Caco-2 (cell line): ENCODE results near the gene DMRTC1B. TPM values are rescaled to one million over a fixed set of nuclear protein-coding genes. Genes with fewer than 3 reads are reported as not detected.

Source experiments
- total RNA-seq: library from RNA; stranded (reverse); gene quantifications from 2 replicates; pipeline ENCODE4 v1.2.3, GENCODE V29; 2022

Gene DMRTC1B
- total RNA-seq, 1 experiment from 2014 or later: not detected

Other genes with a start within 250 kb of the DMRTC1B start
- 26.2 and 26.6 TPM in 2 replicates for gene HDAC8, start 204.0 kb upstream of the DMRTC1B start, total RNA-seq
- gene PHKA1, start 62.6 kb upstream of the DMRTC1B start, total RNA-seq: 3.8 and 5.1 TPM in 2 replicates
- gene FAM236B, start 5.8 kb downstream of the DMRTC1B start, total RNA-seq: not detected in 2 replicates
- gene FAM236D, start 31.3 kb downstream of the DMRTC1B start, total RNA-seq: not detected in 2 replicates
- not detected in 2 replicates for gene FAM236C, start 135.7 kb downstream of the DMRTC1B start, total RNA-seq
- gene FAM236A, start 161.3 kb downstream of the DMRTC1B start, total RNA-seq: not detected in 2 replicates
- not detected in 2 replicates for gene DMRTC1, start 166.9 kb downstream of the DMRTC1B start, total RNA-seq
- not detected in 2 replicates for gene PABPC1L2B, start 226.0 kb downstream of the DMRTC1B start, total RNA-seq